HG02623 (cell line): ENCODE measurements around the gene TNFRSF4.

Experiments used
- ATAC-seq: cut with Tn5 transposase; IDR thresholded peaks from one replicate; pipeline ENCODE4 v1.9.1; 2021; ENCODE audit warnings: moderate library complexity; ENCODE audit not compliant: unreplicated experiment

Gene TNFRSF4

DNA sequence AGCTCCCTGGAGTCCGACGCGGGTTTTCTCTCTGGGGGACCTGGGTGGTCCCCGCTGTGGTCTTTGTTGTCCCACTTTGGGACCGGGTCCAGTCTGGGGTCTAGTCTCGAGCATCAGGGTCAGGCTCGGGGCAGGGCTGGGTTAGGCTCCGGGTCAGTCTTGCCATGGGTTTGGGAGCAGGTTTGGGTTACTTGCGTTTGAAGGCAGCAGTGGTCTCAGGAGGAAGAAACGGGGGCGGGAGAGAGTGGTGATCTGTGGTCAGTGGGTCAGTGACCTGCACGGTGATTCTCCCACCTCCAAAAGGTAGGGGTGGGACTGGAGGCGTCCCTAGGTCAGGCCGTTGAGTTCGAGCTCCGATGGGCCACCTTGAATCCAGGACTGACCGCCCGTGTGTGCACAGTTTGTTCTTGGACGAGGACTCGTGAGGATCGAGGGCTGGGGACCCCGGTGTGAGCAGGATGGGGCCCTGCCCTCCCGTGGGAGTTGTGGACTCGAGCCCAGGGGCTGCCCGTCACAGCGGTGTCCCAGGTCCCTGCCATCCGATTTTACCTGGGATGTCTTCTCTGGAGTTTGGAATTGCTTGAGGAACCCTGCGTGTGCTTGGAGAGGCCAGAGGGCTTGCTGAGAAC is 20.3 kb upstream of the TNFRSF4 start:
- no peak for ATAC-seq

DNA sequence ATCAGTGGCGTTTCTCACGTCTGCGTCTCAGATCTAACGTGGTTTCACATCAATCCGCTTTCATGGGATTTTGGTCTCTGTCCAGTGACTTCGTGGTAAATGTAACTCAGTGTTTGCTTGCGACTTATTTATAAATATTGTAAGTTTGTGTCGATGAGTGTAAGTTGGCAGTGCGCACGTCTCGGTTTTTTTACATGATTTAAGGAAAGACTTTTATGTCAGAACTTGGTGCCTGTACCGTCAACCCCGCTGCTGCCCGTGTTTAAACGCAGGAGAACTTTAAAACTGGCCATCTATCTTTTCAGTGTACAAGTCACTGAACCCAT is 19.6 kb upstream of the TNFRSF4 start:
- no peak for ATAC-seq

DNA sequence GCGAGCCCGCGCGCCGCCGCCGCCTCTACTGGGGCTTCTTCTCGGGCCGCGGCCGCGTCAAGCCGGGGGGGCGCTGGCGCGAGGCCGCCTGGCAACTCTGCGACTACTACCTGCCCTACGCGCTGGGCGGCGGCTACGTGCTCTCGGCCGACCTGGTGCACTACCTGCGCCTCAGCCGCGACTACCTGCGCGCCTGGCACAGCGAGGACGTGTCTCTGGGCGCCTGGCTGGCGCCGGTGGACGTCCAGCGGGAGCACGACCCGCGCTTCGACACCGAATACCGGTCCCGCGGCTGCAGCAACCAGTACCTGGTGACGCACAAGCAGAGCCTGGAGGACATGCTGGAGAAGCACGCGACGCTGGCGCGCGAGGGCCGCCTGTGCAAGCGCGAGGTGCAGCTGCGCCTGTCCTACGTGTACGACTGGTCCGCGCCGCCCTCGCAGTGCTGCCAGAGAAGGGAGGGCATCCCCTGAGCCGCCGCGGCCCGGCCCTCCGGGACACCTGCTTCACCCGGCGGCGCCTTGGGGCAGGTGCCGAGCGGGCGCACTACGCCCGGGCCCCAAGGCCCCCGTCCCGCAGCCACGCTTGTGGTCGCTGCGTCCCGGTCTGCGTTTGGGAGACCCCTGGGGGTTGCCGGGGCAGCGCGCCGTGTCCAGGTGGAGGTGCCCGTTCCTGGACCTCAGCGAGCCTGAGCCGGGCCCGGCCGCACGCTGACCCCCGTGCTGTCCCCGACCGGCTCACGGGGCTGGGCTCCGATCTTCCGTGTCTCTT is 19.0 kb upstream of the TNFRSF4 start:
- ATAC-seq: no peak

DNA sequence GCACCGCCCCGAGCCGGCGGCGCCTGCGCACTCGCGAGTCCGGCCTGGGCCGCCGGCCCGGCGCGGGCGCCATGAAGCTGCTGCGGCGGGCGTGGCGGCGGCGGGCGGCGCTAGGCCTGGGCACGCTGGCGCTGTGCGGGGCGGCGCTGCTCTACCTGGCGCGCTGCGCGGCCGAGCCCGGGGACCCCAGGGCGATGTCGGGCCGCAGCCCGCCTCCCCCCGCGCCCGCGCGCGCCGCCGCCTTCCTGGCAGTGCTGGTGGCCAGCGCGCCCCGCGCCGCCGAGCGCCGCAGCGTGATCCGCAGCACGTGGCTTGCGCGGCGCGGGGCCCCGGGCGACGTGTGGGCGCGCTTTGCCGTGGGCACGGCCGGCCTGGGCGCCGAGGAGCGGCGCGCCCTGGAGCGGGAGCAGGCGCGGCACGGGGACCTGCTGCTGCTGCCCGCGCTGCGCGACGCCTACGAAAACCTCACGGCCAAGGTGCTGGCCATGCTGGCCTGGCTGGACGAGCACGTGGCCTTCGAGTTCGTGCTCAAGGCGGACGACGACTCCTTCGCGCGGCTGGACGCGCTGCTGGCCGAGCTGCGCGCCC is 18.3 kb upstream of the TNFRSF4 start, which contains the start of gene B3GALT6:
Gene B3GALT6, plus strand, starts transcription at position 30 of the 588 bp plus-strand sequence. Its CDS starts 42 bp downstream, at position 72.
- no peak for ATAC-seq

DNA sequence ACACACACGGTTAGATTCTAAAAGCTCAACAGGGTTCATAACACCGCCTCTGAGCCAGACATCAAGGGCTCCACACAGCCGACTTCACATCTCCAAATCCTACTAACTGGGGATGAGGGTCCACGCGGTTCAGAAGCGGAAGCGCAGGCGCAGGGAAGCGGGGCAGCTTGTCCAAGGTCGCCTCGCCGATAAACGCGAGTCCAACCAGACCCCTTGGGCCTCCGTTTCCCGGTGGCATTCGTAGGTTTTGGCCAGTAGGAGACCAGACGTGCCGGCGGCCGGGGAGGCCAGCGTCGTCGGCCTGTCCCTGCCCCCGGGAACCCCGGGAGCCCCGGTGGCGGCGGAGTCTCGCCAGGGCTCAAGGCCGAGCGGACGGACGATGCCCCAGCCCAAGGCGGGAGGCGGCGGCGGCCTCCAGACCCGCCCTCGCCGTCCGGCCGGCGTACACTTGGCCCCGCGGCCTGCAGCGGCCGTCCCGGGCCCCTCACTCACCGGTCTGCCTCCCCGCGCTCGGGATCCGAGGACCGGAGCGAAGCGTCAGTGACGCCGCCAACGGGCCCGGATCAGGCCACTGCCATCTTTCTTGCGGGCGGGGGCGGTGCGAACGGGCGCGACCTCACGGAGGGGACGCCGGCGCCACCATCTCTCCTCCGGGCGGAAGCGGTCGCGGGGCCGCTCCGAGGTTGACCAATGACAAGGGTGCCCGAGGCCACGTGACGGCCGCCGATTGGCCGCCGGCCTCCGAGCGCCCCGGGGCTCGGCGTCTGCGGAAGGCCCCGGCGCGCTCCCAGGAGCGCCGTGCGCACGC is 17.7 kb upstream of the TNFRSF4 start, which contains the start of gene SDF4:
Gene SDF4, minus strand, starts transcription at position 602 of the 808 bp plus-strand sequence. CDS start 3,229 bp downstream, outside the sequence.
- peak; percentile 85 for ATAC-seq

DNA sequence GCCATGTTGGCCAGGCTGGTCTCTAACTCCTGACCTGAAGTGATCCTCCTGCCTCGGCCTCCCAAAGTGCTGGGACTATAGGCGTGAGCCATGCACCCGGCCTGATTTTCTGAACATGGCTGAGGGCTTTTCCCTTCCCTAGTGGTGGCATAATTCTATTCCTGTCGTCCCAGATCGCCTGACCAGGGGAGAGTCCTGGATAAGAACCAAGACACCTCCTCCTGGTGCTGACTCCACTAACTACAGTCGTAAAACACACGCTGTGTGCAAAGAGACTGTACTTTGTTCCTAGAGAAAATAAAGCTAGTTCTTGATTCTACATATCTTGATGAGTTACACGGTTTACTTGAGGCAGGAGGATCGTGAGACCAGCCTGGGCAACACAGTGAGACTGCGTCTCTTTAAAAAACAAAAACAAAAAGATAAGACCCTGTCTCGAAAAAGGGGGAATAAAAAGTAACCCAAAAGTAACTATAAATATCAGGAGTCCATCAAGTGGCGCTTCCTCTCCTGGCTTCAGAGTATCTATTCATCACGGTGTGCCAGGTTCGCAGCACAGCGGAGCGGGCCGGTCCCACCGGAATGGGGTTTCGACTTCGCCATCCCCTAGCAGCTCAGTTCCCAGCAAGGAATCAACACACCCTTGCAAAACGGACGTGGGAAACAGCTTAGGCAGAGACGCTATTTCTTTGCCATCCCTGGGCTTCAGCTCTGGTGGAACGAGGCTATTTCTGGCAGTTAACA is 16.9 kb upstream of the TNFRSF4 start:
- ATAC-seq: no peak

DNA sequence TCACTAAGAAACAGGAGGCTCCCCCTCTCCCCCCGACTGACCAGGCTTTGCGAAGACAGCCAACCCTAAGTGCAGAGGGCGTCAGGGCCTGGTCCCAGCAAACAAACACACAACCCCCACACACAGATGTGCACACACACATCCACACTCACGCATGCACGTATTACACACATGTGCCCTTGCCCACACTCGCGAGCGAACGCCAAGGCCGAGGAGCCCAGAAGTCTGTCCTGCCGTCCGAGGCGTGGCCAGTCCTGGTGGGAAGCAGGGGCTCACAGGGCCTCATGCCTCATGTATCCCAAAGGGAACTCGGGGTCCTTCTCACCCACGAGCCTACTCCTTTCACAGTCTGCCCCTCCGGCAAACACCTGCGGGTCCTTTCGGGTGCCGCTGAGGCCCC is 15.8 kb upstream of the TNFRSF4 start:
- ATAC-seq: no peak

DNA sequence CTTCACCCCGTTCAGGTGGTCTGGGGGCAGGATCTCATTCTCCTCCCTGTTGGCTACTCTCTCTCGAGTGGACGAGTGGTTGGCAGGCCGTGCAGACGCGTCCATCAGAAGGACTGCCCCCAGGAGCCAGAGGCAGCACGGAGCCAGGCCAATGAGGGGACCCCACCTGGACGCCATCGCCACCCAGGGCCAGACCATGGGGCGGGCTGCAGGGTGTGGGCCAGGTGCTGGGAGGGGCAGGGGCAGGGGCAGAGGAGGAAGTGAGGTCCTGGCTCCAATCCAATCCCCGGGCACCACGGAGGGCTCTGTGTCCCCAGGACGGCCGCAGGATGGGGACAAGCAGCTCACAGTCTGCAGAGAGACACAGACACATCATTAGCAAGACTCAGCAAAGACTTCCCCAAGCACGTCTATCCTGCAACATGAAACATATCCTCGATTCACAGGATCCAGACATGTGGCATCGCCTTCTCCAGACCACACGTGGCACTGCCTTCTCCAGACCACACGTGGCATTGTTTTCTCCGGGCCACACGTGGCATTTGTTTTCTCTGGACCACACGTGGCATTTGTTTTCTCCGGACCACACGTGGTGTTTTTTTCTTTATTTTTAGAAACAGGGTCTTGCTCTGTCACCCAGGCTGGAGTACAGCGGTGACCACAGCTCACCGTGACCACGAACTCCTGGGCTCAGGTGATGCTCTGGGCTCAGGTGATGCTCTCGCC is 14.8 kb upstream of the TNFRSF4 start:
- no peak for ATAC-seq

DNA sequence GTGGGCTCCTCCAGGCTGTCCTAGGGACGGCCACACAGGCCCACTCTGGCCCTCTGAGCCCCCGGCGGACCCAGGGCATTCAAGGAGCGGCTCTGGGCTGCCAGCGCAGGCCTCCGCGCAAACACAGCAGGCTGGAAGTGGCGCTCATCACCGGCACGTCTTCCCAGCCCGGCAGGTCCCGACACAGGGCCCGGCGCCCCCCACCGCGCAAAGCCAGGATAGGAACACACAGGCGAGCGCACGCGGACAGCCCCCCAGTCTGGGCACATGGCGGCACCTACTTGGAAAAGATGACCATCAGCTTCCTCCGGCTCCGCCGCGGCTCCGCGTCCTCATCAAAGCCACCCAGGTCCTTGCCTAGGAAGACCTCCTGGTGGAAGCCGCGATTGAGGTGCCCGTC is 14.2 kb upstream of the TNFRSF4 start:
- ATAC-seq: no peak

DNA sequence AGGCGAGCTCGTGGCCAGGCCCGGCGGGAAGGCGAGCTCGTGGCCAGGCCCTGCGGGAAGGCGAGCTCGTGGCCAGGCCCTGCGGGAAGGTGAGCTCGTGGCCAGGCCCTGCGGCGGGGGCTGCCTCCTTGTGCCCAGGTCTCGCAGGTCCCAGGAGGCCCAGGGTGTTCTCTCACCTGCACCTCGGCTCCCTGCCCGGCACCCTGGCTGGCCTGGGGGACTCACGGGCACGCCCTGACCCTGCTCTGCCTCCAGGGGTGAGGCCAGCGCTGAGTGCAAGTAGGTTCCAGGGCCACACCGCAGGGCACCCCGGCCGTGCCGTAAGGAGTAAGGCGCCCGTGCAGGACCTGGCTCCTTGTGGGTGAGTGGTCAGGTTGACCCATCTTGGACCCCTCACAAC is 13.4 kb upstream of the TNFRSF4 start:
- ATAC-seq: no peak

DNA sequence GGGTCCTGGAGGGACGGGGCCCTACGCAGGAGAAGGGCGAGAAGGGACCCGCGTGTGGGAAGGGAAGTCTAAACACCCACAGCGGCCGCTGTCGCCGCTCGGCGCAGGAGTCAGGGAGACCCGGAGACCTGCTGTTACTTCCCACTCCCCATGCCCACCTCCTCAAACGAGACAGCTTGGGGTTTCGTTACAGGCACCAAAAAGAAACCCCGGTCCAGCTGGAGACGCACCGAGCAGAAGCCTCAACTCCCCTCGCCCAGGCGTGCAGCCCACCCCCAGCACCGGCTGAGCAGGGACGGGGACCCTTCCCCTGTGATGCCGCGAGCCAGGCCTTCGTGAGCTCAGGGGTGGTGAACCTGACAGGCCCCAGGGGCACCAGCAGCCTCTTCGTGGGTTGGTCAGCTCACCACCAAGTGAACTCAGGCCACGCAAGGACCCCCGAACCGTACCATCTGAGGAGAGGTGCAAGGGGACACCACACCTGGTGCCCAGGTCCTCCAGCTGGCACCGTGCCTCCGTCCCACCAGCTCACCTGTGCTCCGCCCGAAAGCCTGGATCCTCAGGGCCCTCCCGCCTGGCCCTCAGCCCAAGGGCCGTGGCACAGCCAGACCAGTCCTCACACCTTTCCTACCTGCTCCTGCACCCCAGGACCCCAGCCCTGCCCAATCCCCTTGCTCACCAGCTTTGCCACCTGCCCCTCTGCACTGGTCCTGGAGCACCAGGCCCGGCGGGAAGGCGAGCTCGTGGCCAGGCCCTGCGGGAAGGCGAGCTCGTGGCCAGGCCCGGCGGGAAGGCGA is 12.8 kb upstream of the TNFRSF4 start:
- no peak for ATAC-seq

DNA sequence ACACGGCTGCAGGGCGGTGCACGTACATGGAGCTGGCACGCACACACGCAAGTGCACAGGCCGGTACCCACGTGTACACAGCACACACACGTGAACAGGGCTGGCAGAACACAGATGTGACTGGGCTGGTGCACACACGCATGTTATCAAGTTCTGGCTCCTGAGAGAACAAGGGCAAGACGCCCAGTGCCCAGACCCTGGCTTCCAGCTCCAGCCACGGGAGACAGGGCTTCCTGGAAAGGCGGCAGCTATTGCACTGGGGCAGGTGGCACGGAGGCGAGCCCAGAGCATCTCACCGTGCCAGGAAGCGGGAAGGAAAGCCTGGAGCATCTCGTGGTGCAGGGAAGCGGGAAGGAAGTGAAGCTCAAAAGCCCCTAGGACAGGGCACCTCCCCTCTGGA is 12.0 kb upstream of the TNFRSF4 start:
- no peak for ATAC-seq

DNA sequence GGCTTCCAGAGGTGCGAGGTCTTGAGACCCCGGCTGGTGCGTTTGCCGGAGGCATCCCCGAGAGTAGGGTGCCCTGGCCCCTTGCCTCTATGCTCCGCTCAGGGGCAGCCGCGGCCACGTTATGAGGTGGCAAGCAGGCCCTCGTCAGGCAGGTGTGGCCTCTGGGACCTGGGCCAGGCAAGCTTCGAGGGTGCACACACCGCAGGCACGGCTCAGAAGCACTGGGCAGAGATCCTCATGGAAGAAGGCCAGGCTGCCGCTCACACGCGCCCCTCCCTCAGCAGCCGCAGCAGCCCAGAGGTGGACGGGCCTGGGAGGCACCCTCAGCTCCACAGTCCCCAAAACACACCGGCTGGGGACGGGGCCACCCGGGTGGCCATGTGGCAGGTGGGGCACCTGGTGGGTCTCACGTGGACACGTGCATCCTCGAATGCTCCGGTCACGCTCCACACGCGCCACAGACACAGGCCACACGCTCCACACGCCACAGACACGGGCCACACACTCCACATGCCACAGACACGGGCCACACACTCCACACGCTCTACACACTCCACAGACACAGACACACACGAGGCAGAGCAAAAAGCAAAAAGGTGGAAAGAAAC is 11.4 kb upstream of the TNFRSF4 start:
- ATAC-seq: no peak

DNA sequence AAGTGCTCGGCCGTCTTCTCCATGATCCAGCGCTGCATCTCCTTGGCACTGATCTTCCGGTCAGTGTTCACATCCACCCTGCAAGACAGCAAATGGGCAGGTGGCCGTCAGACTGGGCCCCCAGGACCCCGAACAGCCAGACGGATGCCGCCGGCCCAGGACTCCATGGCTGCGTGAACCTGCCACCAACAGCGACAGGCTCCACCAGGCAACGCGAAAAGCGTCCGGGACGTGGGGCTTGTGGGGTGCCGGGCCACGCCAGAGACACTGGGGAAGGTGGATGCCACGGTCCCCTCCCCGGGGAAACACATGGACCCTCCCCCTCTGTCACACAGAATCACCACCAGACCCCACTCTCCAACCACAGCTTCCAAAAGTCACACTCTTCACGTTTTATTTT is 9.9 kb upstream of the TNFRSF4 start:
- ATAC-seq: no peak

DNA sequence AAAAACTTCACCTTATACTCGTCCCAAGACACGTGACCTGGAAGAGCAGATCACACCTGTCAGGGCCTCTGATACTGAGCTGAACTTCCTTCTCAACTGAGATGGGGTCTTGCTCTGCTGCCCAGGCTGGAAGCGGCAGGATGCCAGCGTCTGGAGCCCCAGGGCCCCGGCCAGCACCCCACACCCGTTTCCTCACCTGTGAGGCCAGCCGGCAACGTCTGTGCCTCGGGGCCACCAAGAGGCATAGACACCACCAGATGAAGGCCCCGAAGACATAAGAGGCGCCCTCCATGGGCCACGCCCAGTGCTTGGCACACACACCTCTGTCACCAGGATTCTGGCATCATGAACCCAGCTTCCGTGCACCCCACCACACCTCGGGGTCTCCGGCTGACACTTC is 9.4 kb upstream of the TNFRSF4 start:
- no peak for ATAC-seq

DNA sequence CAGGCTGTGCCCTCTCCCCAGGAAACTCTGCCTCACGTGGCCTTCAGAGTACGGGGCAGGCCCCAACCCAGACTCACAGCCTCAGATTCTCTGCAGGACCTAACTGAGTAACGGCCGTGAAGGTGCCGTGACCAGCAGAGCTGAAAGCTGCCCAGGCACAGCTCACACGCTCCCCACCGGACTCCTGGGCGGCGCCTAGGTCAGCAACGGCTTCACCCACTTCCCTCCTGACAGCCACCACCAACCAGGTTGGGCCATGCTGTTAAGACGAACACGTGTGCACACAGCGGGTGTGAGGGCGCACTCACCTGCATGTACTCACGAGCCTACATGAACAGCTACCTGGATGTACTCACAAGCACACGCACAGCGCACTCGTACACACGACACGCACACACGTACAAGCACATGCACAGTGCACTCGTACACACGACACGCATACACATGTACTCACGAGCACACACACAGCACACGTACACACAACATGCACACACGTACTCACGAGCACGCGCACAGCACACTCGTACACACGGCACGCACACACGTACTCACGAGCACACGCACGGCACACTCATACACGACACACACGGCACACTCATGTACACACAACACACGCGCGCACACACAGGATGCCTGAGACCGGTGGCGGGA is 8.7 kb upstream of the TNFRSF4 start:
- ATAC-seq: no peak

DNA sequence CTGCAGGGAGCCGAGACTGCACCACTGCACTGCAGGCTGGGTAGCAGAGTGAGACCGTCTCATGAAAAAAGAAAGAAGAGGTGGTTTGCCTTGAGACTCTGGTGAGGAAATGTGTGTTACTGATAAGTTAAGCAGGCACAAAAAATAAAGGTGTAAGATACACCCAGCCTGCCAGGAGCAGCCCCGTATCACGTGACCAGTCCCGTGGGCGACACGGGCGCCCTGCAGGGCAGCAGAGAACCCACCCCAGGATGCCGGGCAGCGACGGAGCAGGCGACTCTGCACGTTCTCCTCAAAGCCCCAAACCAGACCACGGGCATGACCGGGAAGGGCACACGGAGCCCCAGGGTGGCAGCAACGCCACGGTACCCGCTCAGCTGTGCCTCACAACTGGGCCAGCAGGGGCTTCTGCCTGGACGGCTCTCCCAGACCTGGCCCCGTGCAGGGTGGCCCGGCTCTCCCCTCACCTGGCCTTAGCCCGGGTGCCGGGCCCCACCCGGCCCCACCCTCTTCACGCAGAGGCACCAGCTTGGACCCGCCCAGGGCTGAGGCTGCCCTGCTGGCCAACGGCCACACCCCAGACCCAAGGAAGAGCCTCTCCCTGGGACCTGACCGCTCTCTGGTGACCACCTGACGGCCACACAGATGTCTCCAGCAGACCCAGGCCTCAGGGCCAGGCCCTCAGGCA is 8.1 kb upstream of the TNFRSF4 start:
- no peak for ATAC-seq

DNA sequence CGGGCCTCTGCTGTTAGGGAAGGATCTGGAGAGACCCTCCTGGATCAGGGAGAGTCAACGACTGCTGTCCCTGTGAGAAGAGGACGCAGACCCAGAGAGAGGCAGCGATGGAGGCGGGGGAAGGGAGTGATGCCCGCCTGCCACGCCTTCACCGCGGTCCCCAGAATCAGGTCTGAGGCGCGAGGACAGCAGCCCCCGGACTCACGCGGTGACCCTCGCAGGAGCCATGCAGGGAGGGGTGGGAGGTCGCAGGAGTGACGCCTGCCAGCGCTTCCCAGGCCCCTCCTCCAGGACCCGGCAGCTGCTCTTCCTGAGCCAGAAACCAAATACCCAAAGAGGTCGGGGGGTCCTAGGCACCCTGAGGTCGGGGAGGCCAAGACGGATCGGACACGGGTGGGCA is 6.2 kb upstream of the TNFRSF4 start:
- ATAC-seq: no peak
